Heart left ventricle (tissue), 16 donors: ENCODE data around the gene RIMS1. TPM values are rescaled to one million over a fixed set of nuclear protein-coding genes. Genes with fewer than 3 reads are reported as not detected.

Experiments
- ATAC-seq, 4 donors: fragments of 200-7000 bp; cut with Tn5 transposase; one replicate each; pipeline ENCODE4 v1.9.1; 2020 to 2022; ENCODE audit warnings: moderate library complexity in 4 of 4, mild to moderate bottlenecking in 3 of 4, moderate number of reproducible peaks in 1 of 4
- DNase-seq, 5 donors: peaks; one replicate each; pipeline ENCODE4 v3.0.0-alpha.2; 2020
- H3K27ac ChIP-seq, 12 donors: fragments of 200-600 bp; sonication (generic) in 4 of 12; one replicate each; pipeline versions ENCODE4 v1.5.0 to v1.8.0; 2016 to 2022; ENCODE audit warnings: mild to moderate bottlenecking in 2 of 12
- H3K27me3 ChIP-seq, 9 donors: fragments of 200-600 bp; sonication (generic) in 2 of 9; one replicate each; pipeline versions ENCODE4 v1.5.1 to v1.8.0; 2016 to 2022; ENCODE audit warnings: mild to moderate bottlenecking in 3 of 9
- H3K36me3 ChIP-seq, 9 donors: fragments of 200-600 bp; sonication (generic) in 2 of 9; one replicate each; pipeline versions ENCODE4 v1.5.0 to v1.8.0; 2018 to 2022; ENCODE audit warnings: mild to moderate bottlenecking in 2 of 9
- H3K4me1 ChIP-seq, 12 donors: fragments of 200-600 bp; sonication (generic) in 4 of 12; one replicate each; pipeline versions ENCODE4 v1.5.0 to v1.8.0; 2016 to 2022; ENCODE audit warnings: mild to moderate bottlenecking in 3 of 12
- H3K4me3 ChIP-seq, 12 donors: fragments of 200-600 bp; sonication (generic) in 4 of 12; one replicate each; pipeline versions ENCODE4 v1.5.0 to v1.8.0; 2017 to 2022; ENCODE audit warnings: mild to moderate bottlenecking in 9 of 12, moderate library complexity in 4 of 12
- H3K9me3 ChIP-seq, 12 donors: fragments of 200-600 bp; sonication (generic) in 4 of 12; one replicate each; pipeline versions ENCODE4 v1.5.0 to v1.8.0; 2016 to 2022; ENCODE audit warnings: mild to moderate bottlenecking in 1 of 12
- POLR2A ChIP-seq, 2 donors: fragments of 450-650 bp; IDR thresholded peaks; one replicate each; pipeline ENCODE4 v1.6.1; 2017; ENCODE audit warnings: antibody characterized with exemption in 2 of 2, mild to moderate bottlenecking in 2 of 2, moderate library complexity in 2 of 2
- WGBS, 4 donors: extraction: QIAGEN DNeasy Blood & Tissue Kit in 2 of 4; methylation state at CpG; one replicate each; pipeline versions ENCODE4 v1.1.5 to v1.1.7; 2013 to 2018; 5-methylcytosine and 5-hydroxymethylcytosine counted together
- intact Hi-C, 10 donors: fragments of 100-400 bp; cut with DNase I; formaldehyde crosslinking; loops; one replicate each; pipeline versions ENCODE4 v1.11.1 to v1.14.2; 2022
- polyA plus RNA-seq, 2 donors: library from polyadenylated mRNA; stranded (reverse); fragments of 200-250 nt; gene quantifications; one replicate each; pipeline ENCODE4 v1.2.3, GENCODE V29; 2013
- total RNA-seq, 9 donors: library from RNA; depleted of rRNA in 2 of 9; stranded (reverse); fragments of >200 nt in 2 of 9; fragmentation: NEBNext Ultra II Directional in 3 of 9; extraction: Animal tissue kit (Norgen Biotek cat#: 25700) in 3 of 9; gene quantifications; one replicate each; pipeline versions ENCODE4 v1.1.0 to v1.2.4, GENCODE V29; 2016 to 2023
- TF ChIP-seq, protein P1 (sequence below), 12 donors: fragments of 200-600 bp; sonication (generic) in 4 of 12; IDR thresholded peaks; one replicate each; pipeline versions ENCODE4 v1.5.0 to v1.8.0; 2018 to 2022; ENCODE audit warnings: antibody characterized with exemption in 12 of 12, mild to moderate bottlenecking in 5 of 12
- donor health status: ischemic (EF 13 %, LVEDD 7.1; RV severe dilation, severe dysfunction).
- donor health status: healthy with polysubstance abuse.
- donor health status: DM: no; HTN: yes; CAD: no.
- donor health status: DM: no; HTN: no; CAD: no.
- donor health status: ischemic (EF 25% LVEDD 6.9; RV normal size, moderate dysfunction).
- donor health status: ischemic (EF 25% LVEDD 5.7; RV mildly dilated, moderate dysfunction).
- donor health status: healthy.
- donor health status: DM: yes; HTN: yes; CAD: no.
- donor health status: ischemic (EF 35%, LVEDD 5.7; RV mildly dilated, moderate dysfunction).
- donor health status: nonischemic (EF 11% LVEDD 7.7; RV severe dilation, severe dysfunction).
- donor health status: DM: yes; HTN: yes; CAD: no.
- donor health status: PGD.
- donor health status: ischemic (EF 29% LVEDD 5.4; RV normal size, mild dysfunction).
- donor health status: nonischemic (EF 23%, LVEDD 6.1; RV moderate dilation, normal function).

RIMS1 gene
- total and polyA plus RNA-seq, 11 donors: 0.11 to 3.2 (median 1.1) TPM; not detected in 4

DNA sequence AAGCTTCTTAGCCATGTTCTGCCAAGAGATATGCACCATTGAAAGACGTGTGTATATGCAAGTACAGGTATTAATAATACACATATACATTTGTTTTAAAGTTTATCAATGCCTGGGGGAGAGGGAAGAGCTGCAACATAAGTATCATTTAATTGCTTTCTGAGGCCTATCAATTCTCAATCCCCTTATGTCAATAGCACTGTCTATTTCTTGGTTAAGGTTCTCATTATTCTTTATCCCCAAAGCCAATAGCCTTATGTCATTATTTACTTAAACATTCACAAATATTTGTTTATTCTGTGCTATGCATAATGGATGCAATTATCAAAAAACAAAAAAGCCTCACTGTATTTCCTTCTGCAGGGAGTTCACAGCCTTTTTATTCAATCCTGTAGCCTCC is 385.2 kb downstream of the RIMS1 start:
- Histone ChIP-seq H3K4me1 (no peaks in the 10 kb centered on the region), H3K9me3 (no peaks in the 10 kb centered on the region), H3K27me3 (no peaks in the 10 kb centered on the region), H3K27ac (no peak overlapping the region), H3K36me3 (no peaks in the 10 kb centered on the region), H3K4me3 (no peak overlapping the region)
- TF ChIP-seq, protein P1, sequence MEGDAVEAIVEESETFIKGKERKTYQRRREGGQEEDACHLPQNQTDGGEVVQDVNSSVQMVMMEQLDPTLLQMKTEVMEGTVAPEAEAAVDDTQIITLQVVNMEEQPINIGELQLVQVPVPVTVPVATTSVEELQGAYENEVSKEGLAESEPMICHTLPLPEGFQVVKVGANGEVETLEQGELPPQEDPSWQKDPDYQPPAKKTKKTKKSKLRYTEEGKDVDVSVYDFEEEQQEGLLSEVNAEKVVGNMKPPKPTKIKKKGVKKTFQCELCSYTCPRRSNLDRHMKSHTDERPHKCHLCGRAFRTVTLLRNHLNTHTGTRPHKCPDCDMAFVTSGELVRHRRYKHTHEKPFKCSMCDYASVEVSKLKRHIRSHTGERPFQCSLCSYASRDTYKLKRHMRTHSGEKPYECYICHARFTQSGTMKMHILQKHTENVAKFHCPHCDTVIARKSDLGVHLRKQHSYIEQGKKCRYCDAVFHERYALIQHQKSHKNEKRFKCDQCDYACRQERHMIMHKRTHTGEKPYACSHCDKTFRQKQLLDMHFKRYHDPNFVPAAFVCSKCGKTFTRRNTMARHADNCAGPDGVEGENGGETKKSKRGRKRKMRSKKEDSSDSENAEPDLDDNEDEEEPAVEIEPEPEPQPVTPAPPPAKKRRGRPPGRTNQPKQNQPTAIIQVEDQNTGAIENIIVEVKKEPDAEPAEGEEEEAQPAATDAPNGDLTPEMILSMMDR (IDR thresholded peaks at IDR 0.05): no peak
- no peak for TF ChIP-seq POLR2A (IDR thresholded peaks at IDR 0.05)
- DNase-seq: no peak
- intact Hi-C loops: no loop called here
- 42 to 59% (median 53%) methylated on average over 1 of the region's 1 CpG for WGBS, 4 donors
- ATAC-seq: no peak

DNA sequence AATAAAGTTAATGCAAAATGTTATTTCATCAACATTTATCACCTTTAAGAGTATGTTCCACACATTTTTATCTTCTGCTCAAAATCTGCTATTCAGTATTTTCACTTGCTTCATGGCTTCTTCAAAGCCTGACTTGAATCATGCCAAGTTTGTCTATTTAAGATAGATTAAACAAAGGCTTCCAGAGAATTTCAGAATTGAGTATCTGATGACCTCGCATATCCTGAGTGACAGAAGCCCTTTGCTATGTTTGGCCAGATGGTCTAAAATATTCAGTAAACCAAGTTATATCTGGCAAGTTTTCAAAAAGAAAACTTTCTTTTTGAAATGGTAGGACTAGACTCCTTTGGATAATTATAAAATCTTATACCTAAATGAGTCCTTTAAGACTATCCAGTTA is 386.6 kb downstream of the RIMS1 start:
- no peak for DNase-seq
- Histone ChIP-seq H3K4me3 (no peak overlapping the region), H3K36me3 (no peaks in the 10 kb centered on the region), H3K27ac (no peak overlapping the region), H3K4me1 (no peaks in the 10 kb centered on the region), H3K27me3 (no peaks in the 10 kb centered on the region), H3K9me3 (no peaks in the 10 kb centered on the region)
- intact Hi-C loops: no loop called here
- no peak for ATAC-seq
- 38 to 59% (median 51%) methylated on average over 1 of the region's 1 CpG for WGBS, 4 donors
- no peak for TF ChIP-seq POLR2A (IDR thresholded peaks at IDR 0.05)
- TF ChIP-seq, protein P1 (IDR thresholded peaks at IDR 0.05): no peak

DNA sequence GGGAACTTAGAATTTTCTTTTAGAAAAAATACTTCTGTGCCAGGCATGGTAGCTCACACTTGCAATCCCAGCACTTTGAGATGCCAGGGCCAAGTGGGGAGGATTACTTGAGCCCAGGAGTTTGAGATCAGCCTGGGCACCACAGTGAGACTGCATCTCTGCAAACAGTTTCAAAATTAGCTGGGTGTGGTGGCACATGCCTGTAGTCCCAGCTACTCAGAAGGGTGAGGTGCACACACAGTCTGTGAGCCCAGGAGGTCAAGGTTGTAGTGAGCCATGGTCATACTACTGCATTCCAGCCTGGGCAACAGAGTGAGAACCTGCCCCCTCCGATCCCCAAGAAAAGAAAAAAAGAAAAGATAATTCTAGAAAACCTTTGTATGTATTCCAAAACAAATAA is 389.5 kb downstream of the RIMS1 start:
- Histone ChIP-seq H3K4me1 (no peaks in the 10 kb centered on the region), H3K27ac (no peak overlapping the region), H3K36me3 (no peaks in the 10 kb centered on the region), H3K27me3 (no peaks in the 10 kb centered on the region), H3K4me3 (no peak overlapping the region), H3K9me3 (no peaks in the 10 kb centered on the region)
- ATAC-seq (no peak), DNase-seq (peak in 1 of 5 donors; percentile 12)
- WGBS, 4 donors: 80 to 93% (median 91%) methylated on average over 1 of the region's 1 CpG
- no peak for TF ChIP-seq POLR2A (IDR thresholded peaks at IDR 0.05)
- TF ChIP-seq, protein P1 (IDR thresholded peaks at IDR 0.05): no peak
- intact Hi-C loops: no loop called here

DNA sequence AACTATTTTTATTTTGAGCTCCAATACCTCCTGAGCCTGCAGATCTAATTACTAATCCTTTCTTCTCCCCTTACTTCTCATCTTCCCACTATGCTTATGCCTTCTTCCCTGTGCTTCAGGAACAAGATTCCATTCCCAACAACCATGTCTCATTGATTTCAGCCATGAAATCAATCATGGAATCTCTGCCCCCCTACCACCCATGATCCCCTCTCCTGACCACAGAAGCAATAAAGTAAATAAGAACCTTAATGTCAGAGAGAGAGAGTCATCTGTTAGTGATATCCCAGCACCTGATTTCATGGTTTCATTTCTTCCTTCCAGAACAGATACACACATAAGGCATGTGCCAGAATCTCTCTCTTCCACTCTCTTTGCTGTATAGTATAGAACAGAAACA is 395.9 kb downstream of the RIMS1 start:
- Histone ChIP-seq H3K4me1 (no peaks in the 10 kb centered on the region), H3K27me3 (no peaks in the 10 kb centered on the region), H3K27ac (no peak overlapping the region), H3K4me3 (no peak overlapping the region), H3K36me3 (no peaks in the 10 kb centered on the region), H3K9me3 (no peaks in the 10 kb centered on the region)
- TF ChIP-seq, protein P1 (IDR thresholded peaks at IDR 0.05): no peak
- no peak for TF ChIP-seq POLR2A (IDR thresholded peaks at IDR 0.05)
- DNase-seq (no peak), ATAC-seq (no peak)
- intact Hi-C loops: no loop called here
